A549 (cell line): Measurements from ENCODE around the gene KSR1. TPM values are rescaled to one million over a fixed set of nuclear protein-coding genes. Genes with fewer than 3 reads are reported as not detected.

Experiments
- ATAC-seq, 2 experiments: fragments of 200-7000 bp in 1 of 2; fragments of >200 bp in 1 of 2; cut with Nextera tagmentation in 1 of 2; cut with Tn5 transposase in 1 of 2; 3 replicates each; pipeline versions ENCODE4 v1.8.0 to v1.9.1; 2018 to 2020; ENCODE audit warnings: mild to moderate bottlenecking in 1 of 2, moderate library complexity in 1 of 2
- CTCF ChIA-PET: fragments of 300-600 bp; sonication (Branson Sonifier 250); formaldehyde crosslinking; extraction: SDS; loops from one replicate; lab custom pipeline; 2021; ENCODE audit warnings: antibody characterized with exemption, inconsistent platforms; lab: Yijun Ruan, JAX
- POLR2A ChIA-PET: fragments of 350-600 bp; formaldehyde crosslinking; extraction: SDS; loops from one replicate; lab custom pipeline; 2021; ENCODE audit warnings: antibody characterized with exemption, inconsistent platforms; lab: Yijun Ruan, JAX
- DNase-seq, 2 experiments: peaks; one replicate each; pipeline versions ENCODE4 v3.0.0 to v3.0.0-alpha.2; 2011 to 2016; ENCODE audit warnings: low read depth in 1 of 2, low spot score in 1 of 2
- FAIRE-seq: peaks from 2 replicates; lab custom pipeline; 2011; peaks lifted over from hg19 to GRCh38; lab: Jason Lieb, UNC
- H3K27ac ChIP-seq, 2 experiments: fragments of >200 bp; sonication (Bioruptor Twin); formaldehyde crosslinking; 3 replicates each; pipeline ENCODE4 v1.5.1; 2016 to 2017
- H3K4me1 ChIP-seq: fragments of >200 bp; sonication (Bioruptor Twin); formaldehyde crosslinking; 3 replicates; pipeline ENCODE4 v1.6.1; 2016
- H3K4me2 ChIP-seq: fragments of >200 bp; sonication (Bioruptor Twin); formaldehyde crosslinking; 3 replicates; pipeline ENCODE4 v1.6.1; 2016
- H3K4me3 ChIP-seq: fragments of >200 bp; sonication (Bioruptor Twin); formaldehyde crosslinking; 3 replicates; pipeline ENCODE4 v1.5.1; 2016
- H3K9me3 ChIP-seq: fragments of >200 bp; sonication (Bioruptor Twin); formaldehyde crosslinking; 3 replicates; pipeline ENCODE4 v1.6.1; 2016
- ATOH8 ChIP-seq: fragments of 250-450 bp; sonication (Bioruptor Pico); IDR thresholded peaks from 2 replicates; pipeline ENCODE4 v1.5.0; 2020; ENCODE audit warnings: low read depth, mild to moderate bottlenecking, moderate library complexity
- BCL3 ChIP-seq: fragments of >200 bp; sonication (Bioruptor Twin); formaldehyde crosslinking; IDR thresholded peaks from 3 replicates; pipeline ENCODE4 v1.6.1; 2016
- CEBPB ChIP-seq, 2 experiments: fragments of >200 bp in 1 of 2; sonication (Bioruptor Twin) in 1 of 2; formaldehyde crosslinking in 1 of 2; IDR thresholded peaks; 2 replicates each; pipeline ENCODE4 v1.6.1; 2012 to 2016
- CHD2 ChIP-seq: fragments of 150-350 bp; IDR thresholded peaks from 2 replicates; pipeline ENCODE4 v1.6.1; 2014; ENCODE audit warnings: low read length; ENCODE audit not compliant: partially characterized antibody
- CHD4 ChIP-seq: fragments of 200-600 bp; sonication (generic); IDR thresholded peaks from 2 replicates; pipeline ENCODE4 v1.6.1; 2016; ENCODE audit warnings: antibody characterized with exemption, mild to moderate bottlenecking, borderline replicate concordance
- EP300 ChIP-seq, 2 experiments: fragments of >200 bp; sonication (Bioruptor Twin); formaldehyde crosslinking; IDR thresholded peaks; 2 replicates in 1 of 2; 3 replicates in 1 of 2; pipeline ENCODE4 v1.6.1; 2016 to 2017
- FOSB ChIP-seq: fragments of 250-450 bp; sonication (Bioruptor Pico); IDR thresholded peaks from 2 replicates; pipeline ENCODE4 v1.5.0; 2020; ENCODE audit warnings: mild to moderate bottlenecking, moderate library complexity
- HDAC2 ChIP-seq: fragments of 200-600 bp; sonication (generic); IDR thresholded peaks from 2 replicates; pipeline ENCODE4 v1.6.1; 2016
- HES2 ChIP-seq: fragments of >200 bp; sonication (Bioruptor Twin); formaldehyde crosslinking; IDR thresholded peaks from 2 replicates; pipeline ENCODE4 v1.6.1; 2016
- HEYL ChIP-seq: fragments of 250-450 bp; sonication (Bioruptor Pico); IDR thresholded peaks from 2 replicates; pipeline ENCODE4 v1.8.0; 2021; ENCODE audit warnings: mild to moderate bottlenecking, moderate library complexity
- HMGXB4 ChIP-seq: fragments of 250-450 bp; sonication (Bioruptor Pico); IDR thresholded peaks from 2 replicates; pipeline ENCODE4 v1.5.0; 2021; ENCODE audit warnings: mild to moderate bottlenecking, moderate library complexity, borderline replicate concordance
- JUN ChIP-seq, 2 experiments: fragments of >200 bp; sonication (Bioruptor Twin); formaldehyde crosslinking; IDR thresholded peaks; 2 replicates in 1 of 2; 3 replicates in 1 of 2; pipeline ENCODE4 v1.6.1; 2016 to 2017
- JUNB ChIP-seq: fragments of >200 bp; sonication (Bioruptor Twin); formaldehyde crosslinking; IDR thresholded peaks from 2 replicates; pipeline ENCODE4 v1.6.1; 2016
- MAZ ChIP-seq: fragments of 150-350 bp; IDR thresholded peaks from 2 replicates; pipeline ENCODE4 v1.6.1; 2014; ENCODE audit warnings: antibody characterized with exemption, low read depth, low read length, borderline replicate concordance
- MYC ChIP-seq: IDR thresholded peaks from 2 replicates; pipeline ENCODE4 v1.6.1; 2012; ENCODE audit warnings: mild to moderate bottlenecking, inconsistent platforms, low read length, improper control_type of control experiment, borderline replicate concordance
- NFE2L2 ChIP-seq: fragments of 150-350 bp; conservative IDR thresholded peaks from 2 replicates; pipeline ENCODE4 v1.6.1; 2014; ENCODE audit warnings: low read length
- PBX3 ChIP-seq: IDR thresholded peaks from 2 replicates; pipeline ENCODE4 v1.6.1; 2012
- POLR2AphosphoS2 ChIP-seq: conservative IDR thresholded peaks from 2 replicates; pipeline ENCODE4 v1.6.1; 2012; ENCODE audit warnings: low read length, improper control_type of control experiment, inconsistent platforms
- RCOR1 ChIP-seq: fragments of 150-350 bp; IDR thresholded peaks from 2 replicates; pipeline ENCODE4 v1.6.1; 2014; ENCODE audit warnings: antibody characterized with exemption, low read length, low read depth
- RFX5 ChIP-seq: fragments of 450-650 bp; IDR thresholded peaks from 2 replicates; pipeline ENCODE4 v1.7.1; 2014; ENCODE audit warnings: antibody characterized with exemption, mild to moderate bottlenecking, moderate library complexity
- SMC3 ChIP-seq: fragments of >200 bp; sonication (Bioruptor Twin); formaldehyde crosslinking; IDR thresholded peaks from 3 replicates; pipeline ENCODE4 v1.6.1; 2018; ENCODE audit warnings: inconsistent platforms
- SREBF2 ChIP-seq: fragments of 450-650 bp; IDR thresholded peaks from 2 replicates; pipeline ENCODE4 v1.6.1; 2014; ENCODE audit warnings: mild to moderate bottlenecking, moderate library complexity
- TP53 ChIP-seq: fragments of 250-450 bp; sonication (Bioruptor Pico); IDR thresholded peaks from 2 replicates; pipeline ENCODE4 v1.5.0; 2021; ENCODE audit warnings: mild to moderate bottlenecking, moderate library complexity
- WGBS: methylation state at CpG from one replicate; pipeline ENCODE4 v1.1.6; 2017; ENCODE audit errors: missing lambda C conversion rate; 5-methylcytosine and 5-hydroxymethylcytosine counted together
- polyA plus RNA-seq, 4 experiments: library from polyadenylated mRNA; depleted of rRNA in 3 of 4; stranded (reverse); fragments of >200 nt; fragmentation: RNase III in 1 of 4; extraction: RNeasy Plus Mini Kit Qiagen cat#74134 plus additional on column Dnase treatment in 1 of 4; gene quantifications; 2 replicates in 3 of 4; 3 replicates in 1 of 4; pipeline ENCODE4 v1.2.3, GENCODE V29; 2011 to 2017

The KSR1 gene
- polyA plus RNA-seq, 2 of the 4 experiments (the other 2 are of a cell fraction) = 13.3 to 14.6 TPM

GRCh38 chr17:27548369-27548768 lies 92.1 kb downstream of the KSR1 start:
- Histone ChIP-seq H3K4me2 (no peak overlapping the region), H3K27ac (peak overlapping the region; percentile 81 to 97; a peak in 5 of 6 replicates), H3K9me3 (no peaks in the 10 kb centered on the region), H3K4me3 (no peak overlapping the region), H3K4me1 (peaks cover 90% of the 10 kb centered on the region)
- no peak for FAIRE-seq
- no peak for DNase-seq
- whole genome bisulfite sequencing = 95% methylated on average over 7 of the region's 7 CpGs
- CTCF ChIA-PET = interaction anchor here (1.1 to 14.5 kb wide), 7 partner anchors 8 to 194 kb away, joined by 3 to 140 read pairs (median 7); no protein-coding TSS in a partner anchor
- POLR2A ChIA-PET = no interaction called here
- ATAC-seq = no peak
- TF ChIP-seq FOSB (CRISPR knock-in tag) (no peak), RCOR1 (no peak), SREBF2 (no peak), HMGXB4 (no peak), ATOH8 (CRISPR knock-in tag) (no peak), HEYL (CRISPR knock-in tag) (no peak), TP53 (CRISPR knock-in tag) (no peak)

- WGBS = 81% methylated on average over 10 of the region's 10 CpGs
- no peak for ATAC-seq
- Histone ChIP-seq H3K4me2 (peak overlapping the region; percentile 8), H3K27ac (peak overlapping the region; percentile 91 to 97), H3K4me3 (no peak overlapping the region), H3K4me1 (peaks cover 98% of the 10 kb centered on the region), H3K9me3 (no peaks in the 10 kb centered on the region)
- POLR2A ChIA-PET = interaction anchor here (2.4 kb wide), 1 partner anchor 9 kb away, joined by 10 read pairs; no protein-coding TSS in a partner anchor
- CTCF ChIA-PET = interaction anchor here (0.6 to 14.5 kb wide), 13 partner anchors 9 to 216 kb away, joined by 3 to 140 read pairs (median 4); no protein-coding TSS in a partner anchor
- no peak for FAIRE-seq
- no peak for DNase-seq
- TF ChIP-seq JUNB (no peak), RFX5 (no peak), HDAC2 (no peak), MAZ (no peak), POLR2AphosphoS2 (no peak), BCL3 (no peak), NFE2L2 (no peak)
These were observed 93.1 kb downstream of the KSR1 start for GRCh38 chr17:27549251-27549893.

GRCh38 chr17:27550291-27550930 lies 94.2 kb downstream of the KSR1 start:
- 95% methylated on average over 13 of the region's 13 CpGs for WGBS
- ATAC-seq = no peak
- ChIA-PET CTCF (interaction anchor here (0.8 to 14.5 kb wide), 12 partner anchors 9 to 329 kb away, joined by 3 to 140 read pairs (median 4); no protein-coding TSS in a partner anchor), POLR2A (interaction anchor here (2.4 kb wide), 1 partner anchor 10 kb away, joined by 10 read pairs; no protein-coding TSS in a partner anchor)
- no peak overlapping the region; the same call in 2 of the 3 replicates for H3K4me3 ChIP-seq
- no peaks in the 10 kb centered on the region for H3K9me3 ChIP-seq
- no peak for DNase-seq
- H3K4me1 ChIP-seq = peaks cover 88% of the 10 kb centered on the region
- TF ChIP-seq SMC3 (no peak), SREBF2 (no peak), FOSB (CRISPR knock-in tag) (no peak), BCL3 (no peak), CHD2 (no peak), JUN (IDR thresholded peaks at IDR 0.05) (no peak), MYC (no peak), EP300 (IDR thresholded peaks at IDR 0.05) (no peak), RCOR1 (no peak), PBX3 (no peak), HES2 (no peak), CHD4 (no peak), CEBPB (IDR thresholded peaks at IDR 0.05) (no peak)
- H3K4me2 ChIP-seq = peak overlapping the region; percentile 83
- peak overlapping the region; percentile 91 to 97 for H3K27ac ChIP-seq
- FAIRE-seq = no peak
